ENCODE measurements around the gene CHST8. TPM values are rescaled to one million over a fixed set of nuclear protein-coding genes. Genes with fewer than 3 reads are reported as not detected.

The CHST8 gene
- total and polyA plus RNA-seq, 2 donors from 2014 or later = 0.28 TPM; not detected in 1

DNA sequence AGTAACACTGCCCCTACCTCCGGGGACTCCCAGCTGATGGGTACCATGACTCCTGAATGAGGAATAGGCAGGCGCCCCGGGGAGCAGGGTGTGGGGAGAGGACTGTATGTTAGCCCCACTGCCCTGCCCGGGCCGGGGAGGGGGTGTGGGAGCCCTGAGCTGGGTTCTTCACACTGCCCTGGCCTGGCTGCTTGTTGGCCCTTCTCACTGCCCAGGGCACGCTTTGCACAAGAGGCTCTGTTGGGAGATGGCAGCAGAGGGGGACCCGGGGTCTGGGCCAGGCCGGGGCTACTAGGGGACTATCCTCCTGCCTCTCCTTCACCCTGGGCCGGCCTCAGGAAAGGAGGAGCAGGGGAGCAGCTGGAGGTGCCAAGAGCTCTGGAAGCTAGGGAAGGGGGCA lies 155.6 kb downstream of the CHST8 start:
- FAIRE-seq = no peak
- TF ChIP-seq, protein P1, sequence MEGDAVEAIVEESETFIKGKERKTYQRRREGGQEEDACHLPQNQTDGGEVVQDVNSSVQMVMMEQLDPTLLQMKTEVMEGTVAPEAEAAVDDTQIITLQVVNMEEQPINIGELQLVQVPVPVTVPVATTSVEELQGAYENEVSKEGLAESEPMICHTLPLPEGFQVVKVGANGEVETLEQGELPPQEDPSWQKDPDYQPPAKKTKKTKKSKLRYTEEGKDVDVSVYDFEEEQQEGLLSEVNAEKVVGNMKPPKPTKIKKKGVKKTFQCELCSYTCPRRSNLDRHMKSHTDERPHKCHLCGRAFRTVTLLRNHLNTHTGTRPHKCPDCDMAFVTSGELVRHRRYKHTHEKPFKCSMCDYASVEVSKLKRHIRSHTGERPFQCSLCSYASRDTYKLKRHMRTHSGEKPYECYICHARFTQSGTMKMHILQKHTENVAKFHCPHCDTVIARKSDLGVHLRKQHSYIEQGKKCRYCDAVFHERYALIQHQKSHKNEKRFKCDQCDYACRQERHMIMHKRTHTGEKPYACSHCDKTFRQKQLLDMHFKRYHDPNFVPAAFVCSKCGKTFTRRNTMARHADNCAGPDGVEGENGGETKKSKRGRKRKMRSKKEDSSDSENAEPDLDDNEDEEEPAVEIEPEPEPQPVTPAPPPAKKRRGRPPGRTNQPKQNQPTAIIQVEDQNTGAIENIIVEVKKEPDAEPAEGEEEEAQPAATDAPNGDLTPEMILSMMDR (IDR thresholded peaks at IDR 0.05; ENCODE audit: borderline replicate concordance, extremely low read depth, insufficient read depth) = no peak
- intact Hi-C loops (cut with DNase I) = loop anchor here (10.0 kb wide), 3 partner anchors 217 to 363 kb away; no protein-coding TSS in a partner anchor
- H3K4me1 ChIP-seq (ENCODE audit: control insufficient read depth in 2 of 3, insufficient read depth in 2 of 3, low read depth in 1 of 3, low read length in 3 of 3) = peaks cover 0 to 10% (median 0%) of the 10 kb centered on the region in 3 donors
- no peak overlapping the region for H3K9ac ChIP-seq (ENCODE audit: low read length in 3 of 3)
- no peaks in the 10 kb centered on the region for H3K27me3 ChIP-seq (ENCODE audit: control insufficient read depth, insufficient read depth, low read length)
- H3K4me3 ChIP-seq (ENCODE audit: low read length in 3 of 3) = no peak overlapping the region
- no peak for DNase-seq
- no peaks in the 10 kb centered on the region for H3K36me3 ChIP-seq (ENCODE audit: control insufficient read depth in 2 of 3, insufficient read depth in 3 of 3, low read length in 3 of 3)
- no peaks in the 10 kb centered on the region for H3K9me3 ChIP-seq (ENCODE audit: control insufficient read depth in 2 of 3, insufficient read depth in 1 of 3, low read length in 3 of 3)
- no peak overlapping the region for H3K27ac ChIP-seq (ENCODE audit: low read depth in 2 of 2, low read length in 2 of 2)

DNA sequence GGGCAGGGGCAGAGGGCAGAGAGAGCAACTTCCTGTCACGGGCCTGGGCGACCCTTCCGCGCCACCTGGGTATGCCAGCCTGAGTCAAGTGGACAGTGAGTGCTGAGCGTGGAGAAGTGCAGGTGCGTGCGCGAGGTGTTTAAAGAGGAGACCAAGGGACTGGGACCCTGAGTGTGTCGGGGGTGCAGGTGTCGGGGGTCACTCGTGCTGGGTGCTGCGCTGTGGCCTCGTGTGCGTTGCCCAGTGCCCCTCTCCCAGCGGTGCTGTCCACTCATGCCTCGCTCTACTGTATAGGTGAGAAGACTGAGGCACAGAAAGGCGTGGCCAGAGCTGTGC lies 156.0 kb downstream of the CHST8 start:
- Histone ChIP-seq H3K9me3 (ENCODE audit: control insufficient read depth in 2 of 3, insufficient read depth in 1 of 3, low read length in 3 of 3) (no peaks in the 10 kb centered on the region), H3K27ac (ENCODE audit: low read depth in 2 of 2, low read length in 2 of 2) (no peak overlapping the region), H3K4me1 (ENCODE audit: control insufficient read depth in 2 of 3, insufficient read depth in 2 of 3, low read depth in 1 of 3, low read length in 3 of 3) (peaks cover 0 to 10% (median 0%) of the 10 kb centered on the region in 3 donors), H3K4me3 (ENCODE audit: low read length in 3 of 3) (no peak overlapping the region), H3K36me3 (ENCODE audit: control insufficient read depth in 2 of 3, insufficient read depth in 3 of 3, low read length in 3 of 3) (no peaks in the 10 kb centered on the region), H3K27me3 (ENCODE audit: control insufficient read depth, insufficient read depth, low read length) (no peaks in the 10 kb centered on the region), H3K9ac (ENCODE audit: low read length in 3 of 3) (no peak overlapping the region)
- FAIRE-seq (no peak), DNase-seq (no peak)
- intact Hi-C loops (cut with DNase I) = loop anchor here (10.0 kb wide), 3 partner anchors 217 to 363 kb away; no protein-coding TSS in a partner anchor
- TF ChIP-seq, protein P1 (IDR thresholded peaks at IDR 0.05; ENCODE audit: borderline replicate concordance, extremely low read depth, insufficient read depth) = no peak

DNA sequence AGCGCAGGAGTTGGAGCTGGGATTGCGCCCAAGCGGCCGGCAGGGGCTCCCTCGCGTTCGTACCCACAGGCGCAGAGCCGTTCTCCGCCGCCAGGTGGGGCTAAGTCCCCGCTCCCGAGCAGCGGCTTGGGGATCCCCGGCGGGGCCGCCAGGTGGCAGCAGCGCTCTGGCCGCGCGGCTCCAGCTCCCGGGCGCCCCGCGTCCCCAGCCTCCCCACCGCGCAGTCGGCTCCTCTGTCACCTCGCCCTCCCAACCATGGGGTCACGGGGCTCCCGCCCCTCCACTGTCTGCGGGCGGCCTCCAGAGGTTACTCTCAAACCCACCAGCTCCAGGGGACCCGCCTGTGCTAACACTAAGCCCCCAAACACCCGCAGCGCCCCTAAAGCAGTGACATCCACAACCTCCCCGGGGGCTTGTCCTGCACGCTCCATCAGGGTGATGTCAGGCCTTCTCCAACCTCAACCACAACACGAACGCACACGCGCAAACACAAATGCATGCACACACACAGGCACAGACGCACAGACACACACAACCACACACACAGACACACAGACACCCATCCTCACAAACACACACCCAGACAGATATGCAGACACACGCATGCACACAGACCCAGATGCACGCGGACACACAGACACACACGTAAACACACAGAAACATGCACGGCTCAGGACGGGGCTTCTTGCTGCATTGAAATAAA lies 156.5 kb downstream of the CHST8 start:
- no peaks in the 10 kb centered on the region for H3K36me3 ChIP-seq (ENCODE audit: control insufficient read depth in 2 of 3, insufficient read depth in 3 of 3, low read length in 3 of 3)
- DNase-seq = peak; percentile 78 to 93 (median 86)
- no peaks in the 10 kb centered on the region for H3K9me3 ChIP-seq (ENCODE audit: control insufficient read depth in 2 of 3, insufficient read depth in 1 of 3, low read length in 3 of 3)
- no peak overlapping the region for H3K4me3 ChIP-seq (ENCODE audit: low read length in 3 of 3)
- H3K27ac ChIP-seq (ENCODE audit: low read depth in 2 of 2, low read length in 2 of 2) = no peak overlapping the region
- H3K9ac ChIP-seq (ENCODE audit: low read length in 3 of 3) = no peak overlapping the region
- TF ChIP-seq, protein P1 (IDR thresholded peaks at IDR 0.05; ENCODE audit: borderline replicate concordance, extremely low read depth, insufficient read depth) = peak; percentile 100
- FAIRE-seq = no peak
- no peaks in the 10 kb centered on the region for H3K27me3 ChIP-seq (ENCODE audit: control insufficient read depth, insufficient read depth, low read length)
- intact Hi-C loops (cut with DNase I) = loop anchor here (10.0 kb wide), 3 partner anchors 217 to 363 kb away; no protein-coding TSS in a partner anchor
- H3K4me1 ChIP-seq (ENCODE audit: control insufficient read depth in 2 of 3, insufficient read depth in 2 of 3, low read depth in 1 of 3, low read length in 3 of 3) = peaks cover 0 to 10% (median 0%) of the 10 kb centered on the region in 3 donors
